GM18526 (cell line): ENCODE measurements around the gene FAM149B1.

Source experiments
- POLR2A ChIP-seq: IDR thresholded peaks from 3 replicates; pipeline ENCODE4 v1.6.1; 2011; ENCODE audit not compliant: insufficient read length; ENCODE audit errors: extremely low read depth

FAM149B1 gene

GRCh38 chr10:73247509-73248258, 79.8 kb downstream of the FAM149B1 start:
- no peak for TF ChIP-seq POLR2A

GRCh38 chr10:73248259-73248724, 80.4 kb downstream of the FAM149B1 start:
- no peak for TF ChIP-seq POLR2A

- TF ChIP-seq POLR2A: no peak
Measured at GRCh38 chr10:73251683-73252444, 83.9 kb downstream of the FAM149B1 start.

GRCh38 chr10:73252445-73253224, 84.7 kb downstream of the FAM149B1 start, which contains the start of gene MRPS16:
Gene MRPS16 (minus strand): TSS chr10:73252644. CDS start chr10:73252482, 162 bp downstream.
- TF ChIP-seq POLR2A: peak; percentile 92

- no peak for TF ChIP-seq POLR2A
Measured at GRCh38 chr10:73253225-73253555, 85.3 kb downstream of the FAM149B1 start.

GRCh38 chr10:73261362-73261995, 93.6 kb downstream of the FAM149B1 start:
- no peak for TF ChIP-seq POLR2A

- TF ChIP-seq POLR2A: no peak
Measured at GRCh38 chr10:73262105-73262730, 94.3 kb downstream of the FAM149B1 start.

- no peak for TF ChIP-seq POLR2A
Measured at GRCh38 chr10:73262880-73263555, 95.1 kb downstream of the FAM149B1 start.

GRCh38 chr10:73263693-73264347, 95.9 kb downstream of the FAM149B1 start:
- TF ChIP-seq POLR2A: no peak

- TF ChIP-seq POLR2A: no peak
Measured at GRCh38 chr10:73264423-73264822, 96.5 kb downstream of the FAM149B1 start.

GRCh38 chr10:73281097-73281496, 113.2 kb downstream of the FAM149B1 start:
- TF ChIP-seq POLR2A: no peak

- TF ChIP-seq POLR2A: no peak
Measured at GRCh38 chr10:73287441-73287840, 119.5 kb downstream of the FAM149B1 start.

GRCh38 chr10:73289958-73290357, 122.0 kb downstream of the FAM149B1 start:
- TF ChIP-seq POLR2A: no peak

GRCh38 chr10:73293461-73293860, 125.5 kb downstream of the FAM149B1 start:
- TF ChIP-seq POLR2A: no peak
